ENCODE results near the gene GABRD. TPM values are rescaled to one million over a fixed set of nuclear protein-coding genes. Genes with fewer than 3 reads are reported as not detected.

The GABRD gene
- total and polyA plus RNA-seq, 2 donors (not counting 3 experiments of a cell fraction or from before 2014, with no cell fraction given) = not detected

DNA sequence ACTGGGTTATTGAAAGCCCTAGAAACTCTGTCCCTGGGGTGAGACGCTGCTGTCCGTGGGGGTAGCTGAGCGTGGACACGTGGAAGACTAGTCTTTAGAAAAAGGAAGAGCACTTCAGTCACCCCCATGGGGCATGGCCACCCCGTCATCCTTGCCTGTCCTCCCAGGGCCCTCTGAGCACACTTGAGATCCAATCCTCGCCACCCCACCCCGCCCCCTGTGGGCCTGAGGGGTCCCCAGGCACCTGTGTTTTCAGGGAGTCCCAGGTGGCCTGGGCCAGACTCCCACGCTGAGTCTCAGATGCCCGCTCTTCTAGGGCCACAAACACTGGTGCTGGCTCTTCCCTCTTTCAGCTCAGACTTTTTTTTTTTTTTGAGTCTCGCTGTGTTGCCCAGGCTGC lies 33.6 kb downstream of the GABRD start:
- Histone ChIP-seq H3K4me1 (ENCODE audit: control insufficient read depth, extremely low read depth, insufficient read depth, low read length) (no peaks in the 10 kb centered on the region), H3K36me3 (ENCODE audit: control insufficient read depth in 2 of 2, extremely low read depth in 1 of 2, insufficient read depth in 2 of 2, low read length in 2 of 2) (no peaks in the 10 kb centered on the region), H3K4me3 (replicated peaks in 1 of 3; ENCODE audit: insufficient read depth in 1 of 3, low read depth in 1 of 3, low read length in 3 of 3) (no peak overlapping the region), H4K20me1 (replicated peaks; ENCODE audit: control insufficient read depth, extremely low read depth, insufficient read depth, low read length) (no peaks in the 10 kb centered on the region), H3K9me3 (replicated peaks; ENCODE audit: control insufficient read depth, insufficient read depth, low read length) (no peaks in the 10 kb centered on the region), H3K4me2 (ENCODE audit: insufficient read depth, low read length) (no peak overlapping the region), H3K79me2 (ENCODE audit: control insufficient read depth, insufficient read depth, low read length) (no peaks in the 10 kb centered on the region), H3K9me1 (replicated peaks; ENCODE audit: control insufficient read depth, extremely low read depth, insufficient read depth, low read length) (no peaks in the 10 kb centered on the region), H3K27me3 (ENCODE audit: control insufficient read depth in 2 of 2, insufficient read depth in 2 of 2, low read length in 2 of 2) (peaks cover 28% of the 10 kb centered on the region in 2 experiments), H2AFZ (ENCODE audit: low read depth, low read length) (no peak overlapping the region), H3K27ac (ENCODE audit: insufficient read depth, low read depth, low read length) (no peak overlapping the region), H3K9ac (replicated peaks; ENCODE audit: extremely low read depth, insufficient read depth, low read length) (no peak overlapping the region)
- no TSS peak for BruUV-seq (replicated peaks)
- dilution Hi-C loops (cut with MboI; ENCODE audit: extremely low pct_ligation_motif_present, low sequenced_read_pairs) = no loop called here
- ChIA-PET POLR2A (no interaction called here), CTCF (interaction anchor here (1.0 kb wide), 1 partner anchor 8 kb away, joined by 3 read pairs; no protein-coding TSS in a partner anchor)
- DNase-seq (ENCODE audit: low read depth, low spot score) = no peak
- no peak for TF ChIP-seq FOS (IDR thresholded peaks at IDR 0.05; ENCODE audit: borderline replicate concordance, insufficient read depth, low read length)
- TF ChIP-seq JUN (IDR thresholded peaks at IDR 0.05; ENCODE audit: borderline replicate concordance, insufficient read depth, insufficient read length, low read depth) = no peak
- TF ChIP-seq POLR2AphosphoS5 (IDR thresholded peaks at IDR 0.05; ENCODE audit: insufficient read depth, low read depth, low read length) = no peak
- TF ChIP-seq, protein P1, sequence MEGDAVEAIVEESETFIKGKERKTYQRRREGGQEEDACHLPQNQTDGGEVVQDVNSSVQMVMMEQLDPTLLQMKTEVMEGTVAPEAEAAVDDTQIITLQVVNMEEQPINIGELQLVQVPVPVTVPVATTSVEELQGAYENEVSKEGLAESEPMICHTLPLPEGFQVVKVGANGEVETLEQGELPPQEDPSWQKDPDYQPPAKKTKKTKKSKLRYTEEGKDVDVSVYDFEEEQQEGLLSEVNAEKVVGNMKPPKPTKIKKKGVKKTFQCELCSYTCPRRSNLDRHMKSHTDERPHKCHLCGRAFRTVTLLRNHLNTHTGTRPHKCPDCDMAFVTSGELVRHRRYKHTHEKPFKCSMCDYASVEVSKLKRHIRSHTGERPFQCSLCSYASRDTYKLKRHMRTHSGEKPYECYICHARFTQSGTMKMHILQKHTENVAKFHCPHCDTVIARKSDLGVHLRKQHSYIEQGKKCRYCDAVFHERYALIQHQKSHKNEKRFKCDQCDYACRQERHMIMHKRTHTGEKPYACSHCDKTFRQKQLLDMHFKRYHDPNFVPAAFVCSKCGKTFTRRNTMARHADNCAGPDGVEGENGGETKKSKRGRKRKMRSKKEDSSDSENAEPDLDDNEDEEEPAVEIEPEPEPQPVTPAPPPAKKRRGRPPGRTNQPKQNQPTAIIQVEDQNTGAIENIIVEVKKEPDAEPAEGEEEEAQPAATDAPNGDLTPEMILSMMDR (IDR thresholded peaks at IDR 0.05; ENCODE audit: extremely low read depth in 1 of 2, insufficient read depth in 1 of 2, low read depth in 1 of 2, low read length in 2 of 2) = no peak
- no peak for TF ChIP-seq EZH2 (IDR thresholded peaks at IDR 0.05; ENCODE audit: borderline replicate concordance, low read depth, low read length, severe bottlenecking)
- TF ChIP-seq MYC (IDR thresholded peaks at IDR 0.05; ENCODE audit: low read depth, low read length) = no peak
- TF ChIP-seq GATA2 (IDR thresholded peaks at IDR 0.05; ENCODE audit: insufficient read depth, insufficient read length, low read depth, low read length) = no peak
- no peak for TF ChIP-seq POLR2A (IDR thresholded peaks at IDR 0.05; ENCODE audit: low read depth, low read length)
- TF ChIP-seq, protein P2, sequence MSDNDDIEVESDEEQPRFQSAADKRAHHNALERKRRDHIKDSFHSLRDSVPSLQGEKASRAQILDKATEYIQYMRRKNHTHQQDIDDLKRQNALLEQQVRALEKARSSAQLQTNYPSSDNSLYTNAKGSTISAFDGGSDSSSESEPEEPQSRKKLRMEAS (IDR thresholded peaks at IDR 0.05; ENCODE audit: insufficient read depth, insufficient read length) = no peak
- FAIRE-seq = no peak
- intact Hi-C loops (cut with micrococcal nuclease) = no loop called here

Measured in endothelial cell of umbilical vein (primary cell).